Measurements from ENCODE around the gene NUDT5.

The NUDT5 gene

DNA sequence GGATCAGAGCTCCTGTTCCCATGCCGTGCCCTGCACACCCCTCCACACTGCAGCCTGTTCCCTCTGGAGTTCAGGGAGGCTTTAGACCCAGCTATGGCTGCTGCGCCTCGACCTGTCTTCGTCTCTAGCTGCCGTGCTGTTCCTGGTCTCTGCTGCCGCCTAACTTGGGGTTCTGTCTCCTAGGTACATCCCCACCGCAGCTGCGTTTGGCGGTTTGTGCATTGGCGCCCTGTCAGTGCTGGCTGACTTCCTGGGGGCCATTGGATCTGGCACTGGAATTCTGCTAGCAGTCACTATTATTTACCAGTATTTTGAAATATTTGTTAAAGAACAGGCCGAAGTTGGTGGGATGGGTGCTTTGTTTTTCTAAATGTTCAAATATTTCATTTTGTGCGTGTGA is 31.6 kb downstream of the NUDT5 start:
- DNase-seq (ENCODE audit: low read depth) = no peak

DNA sequence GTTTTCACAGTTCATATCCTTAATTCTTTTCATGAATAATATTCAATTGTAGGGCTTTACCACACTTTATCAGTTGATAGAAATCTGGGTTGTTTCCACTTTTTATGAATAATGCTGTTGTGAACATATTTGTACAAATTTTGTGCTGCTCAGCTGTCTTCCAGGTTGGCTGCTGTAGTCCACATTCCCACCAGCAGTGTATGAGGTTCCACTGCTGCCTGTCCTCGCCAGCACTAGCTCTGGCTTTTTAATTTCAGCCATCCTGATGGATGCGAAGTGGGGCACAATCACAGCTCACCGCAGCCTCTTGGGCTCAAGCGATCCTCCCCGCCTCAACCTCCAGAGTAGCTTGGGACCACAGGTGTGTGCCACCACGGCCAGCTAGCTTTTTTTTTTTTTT is 32.8 kb downstream of the NUDT5 start:
- DNase-seq (ENCODE audit: low read depth) = no peak

DNA sequence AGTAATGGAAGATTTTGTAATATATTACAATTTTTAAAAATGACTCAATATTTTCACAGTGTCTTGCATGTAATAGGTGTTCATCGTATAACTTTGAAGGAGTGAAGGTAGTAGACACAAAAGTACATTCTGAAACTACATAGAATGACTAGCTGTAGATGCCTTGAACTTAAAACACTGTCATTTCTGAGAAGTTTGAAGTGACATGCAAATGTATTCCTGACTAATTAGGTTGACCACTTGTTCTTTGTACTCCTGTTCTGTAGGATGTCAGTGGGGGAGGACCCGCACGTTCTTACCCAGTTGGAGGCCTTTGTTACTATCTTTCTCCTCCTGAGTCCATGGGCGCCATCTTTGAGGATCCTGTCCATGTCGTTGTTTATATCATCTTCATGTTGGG is 35.0 kb downstream of the NUDT5 start:
- no peak for DNase-seq (ENCODE audit: low read depth)

DNA sequence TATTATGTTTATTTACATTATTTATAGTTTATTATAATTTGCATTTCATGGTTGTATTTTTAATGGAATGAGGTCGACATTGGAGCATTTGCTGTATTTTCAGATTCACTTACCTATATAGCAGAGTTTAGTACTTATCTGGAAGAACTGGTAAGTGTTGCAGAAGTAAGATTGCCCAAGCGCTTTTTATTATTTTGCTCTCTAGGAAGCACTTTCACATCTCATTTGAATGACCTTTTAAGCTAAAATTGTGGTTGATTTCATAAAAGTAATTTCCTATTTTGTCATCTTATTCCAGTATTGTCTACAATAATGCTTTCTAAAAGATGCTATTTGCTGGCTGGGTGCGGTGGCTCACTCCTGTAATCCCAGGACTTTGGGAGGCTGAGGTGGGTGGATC is 37.6 kb downstream of the NUDT5 start:
- DNase-seq (ENCODE audit: low read depth) = no peak

DNA sequence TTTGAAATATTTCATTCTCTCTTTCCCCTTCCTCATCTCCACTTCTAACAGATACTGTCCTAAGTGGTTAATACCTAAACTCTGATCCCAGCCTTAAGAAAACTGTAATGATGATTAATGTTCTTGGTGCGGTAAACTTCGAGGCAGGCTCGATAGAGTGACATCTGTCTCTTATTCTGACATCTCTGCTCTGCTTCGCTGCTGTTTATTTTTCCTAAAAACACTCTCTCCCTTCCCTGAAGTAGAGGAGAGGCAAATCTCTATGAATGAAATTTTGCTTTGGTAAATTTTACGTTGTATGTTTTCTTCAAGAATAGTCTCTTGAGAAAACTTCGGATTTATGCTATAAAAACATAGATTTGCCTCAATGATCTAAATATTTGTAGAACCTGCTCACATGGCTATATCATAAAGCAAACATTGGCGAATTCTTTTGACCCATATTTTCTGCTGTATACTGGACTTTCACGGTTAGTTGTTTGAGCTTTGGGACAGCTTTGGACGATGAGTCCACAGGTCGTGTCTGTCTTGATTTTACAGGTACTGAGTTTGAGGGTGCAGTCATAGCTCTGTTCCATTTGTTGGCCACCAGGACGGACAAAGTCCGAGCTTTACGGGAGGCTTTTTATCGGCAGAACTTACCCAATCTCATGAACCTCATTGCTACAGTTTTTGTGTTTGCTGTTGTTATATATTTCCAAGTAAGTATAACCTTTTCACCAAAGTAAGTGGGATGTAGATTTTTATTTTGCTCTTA is 39.1 kb downstream of the NUDT5 start:
- DNase-seq (ENCODE audit: low read depth) = no peak

DNA sequence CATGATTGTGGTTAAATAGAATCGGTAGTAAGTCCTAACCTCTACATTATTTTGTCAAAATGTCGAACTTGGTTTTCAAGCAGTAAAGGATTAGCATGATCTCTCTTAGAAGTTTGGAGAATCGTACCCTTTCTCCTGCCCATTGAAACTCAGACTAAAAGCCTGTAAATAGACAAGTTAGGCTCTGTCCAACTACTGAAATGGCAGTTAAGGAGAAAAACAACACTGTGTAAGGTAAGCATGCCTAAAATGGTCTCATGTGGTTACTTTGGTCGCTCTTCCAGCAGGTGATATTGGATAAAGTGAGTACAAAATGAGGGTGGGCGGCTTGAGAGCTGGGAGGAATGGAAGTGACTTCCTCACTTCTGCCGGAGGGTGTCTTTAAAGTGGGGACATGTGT is 41.2 kb downstream of the NUDT5 start:
- DNase-seq (ENCODE audit: low read depth) = no peak

DNA sequence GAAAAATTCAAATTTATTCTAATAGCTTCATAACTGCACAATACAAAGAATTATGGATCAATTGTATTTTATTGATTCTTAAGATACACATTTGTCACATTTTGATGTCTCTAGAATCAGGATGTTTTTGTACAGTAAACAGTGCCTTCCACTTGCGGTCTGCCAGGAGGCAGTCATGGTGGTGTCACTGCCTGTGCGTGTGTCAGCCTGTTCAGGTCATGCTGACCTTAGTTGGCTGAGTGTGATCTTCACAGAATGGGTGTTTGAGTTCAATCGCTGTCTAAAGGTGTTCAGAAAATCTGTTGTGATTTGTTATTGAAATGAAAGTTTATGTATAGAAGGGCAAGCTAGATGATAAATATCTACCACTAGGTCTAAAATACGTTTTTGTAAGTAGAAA is 45.5 kb downstream of the NUDT5 start:
- no peak for DNase-seq (ENCODE audit: low read depth)

DNA sequence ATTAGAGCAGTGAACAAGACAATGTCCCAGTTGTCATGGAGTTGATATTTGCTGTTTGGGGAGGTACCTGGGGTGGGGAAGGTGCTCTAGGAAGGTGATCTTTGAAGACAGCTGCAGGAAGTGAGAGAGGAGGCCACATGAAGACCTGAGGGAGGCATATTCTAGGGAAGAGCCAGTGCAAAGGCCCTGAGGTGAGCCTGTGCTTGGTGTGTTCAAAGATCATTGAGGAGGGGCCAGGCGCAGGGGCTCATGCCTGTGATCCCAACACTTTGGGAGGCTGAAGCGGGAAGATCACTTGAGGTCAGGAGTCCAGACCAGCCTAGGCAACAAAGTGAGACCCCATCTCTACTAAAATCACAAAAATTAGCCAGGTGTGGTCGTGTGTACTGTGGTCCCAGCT is 51.2 kb downstream of the NUDT5 start:
- no peak for DNase-seq (ENCODE audit: low read depth)

DNA sequence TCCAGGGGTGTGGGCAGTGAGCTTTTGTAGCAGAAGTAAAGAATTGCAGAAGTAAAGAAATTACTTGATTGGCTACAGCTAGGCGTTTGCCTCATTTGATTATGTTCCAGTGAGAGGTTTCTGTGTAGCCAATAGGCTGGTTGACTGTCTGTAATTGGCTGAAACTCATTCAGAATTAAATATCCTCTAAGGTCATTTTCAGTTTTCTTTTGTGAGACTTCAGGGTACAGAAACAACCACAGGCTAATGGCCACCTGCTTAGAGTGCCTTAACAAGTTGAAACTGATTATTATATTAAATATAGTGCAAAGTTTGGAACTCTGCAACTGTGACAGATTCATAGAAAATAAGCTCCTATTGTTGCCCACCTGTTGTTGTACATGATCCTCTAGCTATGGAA is 55.7 kb downstream of the NUDT5 start:
- no peak for DNase-seq (ENCODE audit: low read depth)

DNA sequence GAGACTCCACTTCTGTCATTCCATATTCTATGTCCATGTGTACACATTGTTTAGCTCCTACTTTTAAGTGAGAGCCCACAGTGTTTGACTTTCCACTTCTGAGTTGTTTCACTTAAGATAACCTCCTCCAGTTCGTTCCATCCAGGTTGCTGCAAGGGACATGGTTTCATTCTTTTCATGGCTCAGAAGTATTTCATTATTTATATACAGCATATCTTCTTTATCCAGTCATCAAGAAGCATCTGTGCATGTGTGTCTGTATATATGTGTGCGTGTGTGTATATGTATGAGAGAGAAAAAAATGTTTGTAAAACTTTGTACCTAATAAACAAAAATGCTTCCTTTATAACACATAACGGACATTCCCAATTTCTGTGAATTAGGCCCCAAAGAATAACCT is 60.1 kb downstream of the NUDT5 start:
- DNase-seq (ENCODE audit: low read depth) = no peak

DNA sequence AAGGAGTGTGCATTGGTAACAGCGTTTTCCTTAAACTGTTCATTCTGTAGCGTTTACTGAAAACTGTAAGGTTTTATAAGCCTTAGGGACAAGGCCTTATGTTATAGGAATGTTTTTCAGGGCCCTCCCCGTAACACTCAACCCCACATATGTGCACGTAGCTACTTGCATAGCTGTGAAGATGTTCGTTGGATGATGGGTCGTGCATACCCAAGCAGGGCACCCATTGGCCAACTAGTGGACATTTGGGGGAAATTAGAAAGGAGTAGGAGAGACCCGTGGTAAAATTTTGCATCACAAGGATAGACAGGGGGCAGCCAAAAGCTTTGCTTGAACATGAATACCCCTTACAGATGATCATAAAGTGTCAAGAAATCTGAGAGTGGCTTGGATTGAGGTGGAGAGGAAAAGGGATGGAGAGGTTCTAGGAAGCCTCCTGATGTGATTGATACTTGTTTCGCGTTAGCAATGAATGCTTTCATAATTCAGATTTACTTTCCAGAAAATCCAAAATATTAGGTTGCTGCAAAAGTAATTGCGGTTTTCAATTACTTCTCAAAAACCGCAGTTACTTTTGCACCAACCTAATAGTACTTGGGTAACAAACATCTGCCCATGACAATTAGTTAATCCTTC is 65.3 kb downstream of the NUDT5 start:
- no peak for DNase-seq (ENCODE audit: low read depth)

DNA sequence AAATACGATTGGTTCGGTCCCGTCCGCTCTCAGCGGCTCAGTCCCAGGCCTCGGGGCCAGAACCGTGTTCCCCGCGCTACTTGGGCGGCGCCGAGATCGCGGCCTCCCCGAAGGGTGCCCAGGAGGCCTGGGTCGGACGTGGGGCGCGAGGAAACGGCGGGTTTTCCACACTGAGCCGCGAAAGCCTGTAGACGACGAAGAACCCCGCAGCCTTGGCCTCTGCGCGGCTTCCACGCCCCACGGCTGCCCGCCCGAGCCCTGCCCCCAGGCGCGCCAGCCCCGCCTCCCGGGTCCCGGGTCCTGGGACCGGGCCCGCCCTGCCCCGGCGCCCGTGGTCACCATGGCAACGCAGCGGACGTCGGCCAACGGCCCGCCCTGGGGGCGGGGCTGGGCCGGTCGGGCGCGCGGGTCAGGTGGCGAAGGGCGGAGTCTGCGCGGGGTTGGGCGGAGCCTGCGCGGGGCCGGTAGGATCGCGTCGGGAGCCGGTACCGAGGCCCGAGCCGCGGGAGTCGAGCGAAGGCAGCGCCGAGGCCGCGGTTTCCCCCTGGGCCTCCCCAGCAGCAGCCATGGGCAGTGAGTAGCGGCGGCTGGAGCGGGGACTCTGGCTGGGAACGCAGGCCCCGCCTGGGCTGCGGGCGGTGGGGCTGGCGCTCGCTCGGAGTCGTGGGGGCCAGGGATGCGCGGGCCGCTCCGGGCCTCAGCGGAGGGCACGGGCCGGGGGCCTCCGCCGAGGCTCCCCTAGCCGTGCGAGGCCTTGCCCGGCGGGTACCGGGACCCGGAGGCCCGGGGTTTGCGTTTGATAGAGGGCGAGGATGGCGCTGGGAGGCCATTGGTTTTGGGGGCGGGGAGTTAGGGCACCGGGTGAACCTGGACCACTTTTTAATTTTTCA is 66.2 kb downstream of the NUDT5 start, which contains the start of gene SEC61A2:
Gene SEC61A2, plus strand, starts transcription at position 456 of the 890 bp plus-strand sequence. Its CDS starts 111 bp downstream, at position 567.
- peak; percentile 99 for DNase-seq (ENCODE audit: low read depth)

DNA sequence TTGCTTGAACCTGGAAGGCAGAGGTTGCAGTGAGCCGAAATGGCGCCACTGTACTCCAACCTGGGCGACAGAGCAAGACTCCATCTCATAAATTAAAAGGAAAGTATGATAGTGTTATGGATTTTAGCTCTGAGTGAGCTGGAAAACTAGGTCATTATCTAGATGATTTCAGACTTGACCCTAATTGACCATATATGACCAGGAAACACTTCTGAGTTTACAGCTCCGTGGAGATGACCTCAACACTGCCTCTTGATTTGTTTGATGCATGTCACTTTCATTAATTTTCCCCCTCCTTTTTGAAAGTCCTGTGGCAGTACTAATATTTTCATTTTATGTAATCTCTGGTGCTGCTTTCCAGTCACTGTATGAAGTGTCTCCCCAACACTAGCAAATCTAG is 74.0 kb downstream of the NUDT5 start:
- no peak for DNase-seq (ENCODE audit: low read depth)

Data from stimulated activated CD8-positive, alpha-beta memory T cell treated with anti-CD3 and anti-CD28 coated beads, Interleukin-15, amount 100 ng/mL, for 24 hours (primary cell).